Fibroblast of the conjunctiva (primary cell): ENCODE measurements around the gene KIAA0513.

Source experiments
- DNase-seq: peaks from one replicate; pipeline ENCODE4 v3.0.0-alpha.2; 2010; ENCODE audit warnings: low read depth

KIAA0513 gene, protein sequence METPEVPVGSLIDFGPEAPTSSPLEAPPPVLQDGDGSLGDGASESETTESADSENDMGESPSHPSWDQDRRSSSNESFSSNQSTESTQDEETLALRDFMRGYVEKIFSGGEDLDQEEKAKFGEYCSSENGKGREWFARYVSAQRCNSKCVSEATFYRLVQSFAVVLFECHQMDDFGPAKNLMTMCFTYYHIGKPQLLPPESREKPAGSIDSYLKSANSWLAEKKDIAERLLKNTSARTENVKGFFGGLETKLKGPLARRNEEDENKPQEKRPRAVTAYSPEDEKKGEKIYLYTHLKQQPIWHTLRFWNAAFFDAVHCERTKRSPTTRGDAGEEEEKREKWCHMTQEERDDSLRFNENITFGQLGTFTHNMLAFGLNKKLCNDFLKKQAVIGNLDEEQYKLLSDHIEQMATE

DNA sequence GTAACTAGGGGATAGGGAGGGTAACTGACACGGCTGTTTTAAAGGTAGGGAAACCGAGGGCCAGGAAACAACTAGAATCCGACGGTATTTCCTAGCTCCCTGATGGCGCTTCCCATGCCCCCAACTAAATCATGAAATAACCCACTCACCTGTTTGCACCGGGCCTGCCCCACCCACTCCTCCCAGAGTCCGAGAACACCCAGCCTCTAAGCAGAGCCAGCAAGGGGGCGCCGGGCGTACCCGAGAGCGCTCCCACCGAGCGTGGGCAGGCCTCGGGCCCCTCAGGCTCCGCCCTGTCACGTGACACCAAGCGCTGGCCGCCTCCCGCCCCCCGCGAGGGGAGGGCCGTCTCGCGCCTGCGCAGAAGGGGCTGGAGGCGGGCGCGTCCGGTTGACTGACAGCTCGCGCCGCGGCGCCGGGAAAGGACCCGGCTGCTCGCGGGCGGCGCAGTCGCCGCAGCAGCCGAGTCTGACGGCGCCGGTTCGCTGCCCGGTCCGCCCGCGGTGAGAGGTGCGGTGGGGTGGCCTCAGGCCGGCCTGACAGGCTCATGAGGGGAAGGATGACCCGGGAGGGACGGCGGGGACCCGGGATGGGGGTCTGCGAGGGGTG is at the start of gene KIAA0513:
KIAA0513 (plus strand) TSS at position 447 of the 609 bp plus-strand sequence. CDS start 39,277 bp downstream, outside the sequence.
- peak; percentile 88 for DNase-seq

DNA sequence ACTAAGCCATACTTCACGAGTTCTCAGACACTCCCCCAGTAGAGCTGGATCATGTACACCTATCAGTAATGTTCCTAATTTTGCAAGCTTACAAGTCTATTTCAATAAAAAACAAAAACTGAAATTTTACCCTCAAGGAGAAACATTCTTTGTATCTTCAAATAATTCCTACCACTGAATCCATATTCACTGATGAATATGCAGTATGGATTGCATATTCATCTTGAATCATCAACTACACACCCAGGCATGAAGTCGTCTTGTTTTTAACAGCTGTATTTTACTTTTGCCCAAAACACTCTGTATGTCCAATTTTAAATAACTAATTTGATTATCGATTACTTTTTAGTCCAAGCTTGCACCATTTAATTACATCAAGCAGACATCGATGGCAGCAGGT is 48.1 kb upstream of the KIAA0513 start:
- DNase-seq, result no peak

DNA sequence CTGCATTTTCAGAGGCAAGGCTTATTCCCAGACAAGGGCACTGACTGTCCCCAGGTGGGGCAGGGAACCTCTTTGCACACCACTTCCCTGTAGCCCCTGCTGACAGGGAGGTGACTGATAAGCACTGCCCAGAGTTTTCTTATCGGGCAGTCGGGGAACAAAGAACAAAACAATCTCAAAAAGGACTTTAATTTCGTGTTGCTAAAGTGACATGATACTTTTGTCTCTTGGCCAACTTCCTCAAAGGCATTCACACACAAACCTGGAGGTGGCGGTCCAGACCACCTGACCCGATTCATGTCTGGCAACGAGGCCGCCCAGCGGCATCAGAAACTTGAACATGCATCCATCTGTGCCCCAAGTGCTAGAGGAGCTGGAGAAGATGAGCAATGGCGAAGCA is 45.2 kb upstream of the KIAA0513 start:
- no peak for DNase-seq

DNA sequence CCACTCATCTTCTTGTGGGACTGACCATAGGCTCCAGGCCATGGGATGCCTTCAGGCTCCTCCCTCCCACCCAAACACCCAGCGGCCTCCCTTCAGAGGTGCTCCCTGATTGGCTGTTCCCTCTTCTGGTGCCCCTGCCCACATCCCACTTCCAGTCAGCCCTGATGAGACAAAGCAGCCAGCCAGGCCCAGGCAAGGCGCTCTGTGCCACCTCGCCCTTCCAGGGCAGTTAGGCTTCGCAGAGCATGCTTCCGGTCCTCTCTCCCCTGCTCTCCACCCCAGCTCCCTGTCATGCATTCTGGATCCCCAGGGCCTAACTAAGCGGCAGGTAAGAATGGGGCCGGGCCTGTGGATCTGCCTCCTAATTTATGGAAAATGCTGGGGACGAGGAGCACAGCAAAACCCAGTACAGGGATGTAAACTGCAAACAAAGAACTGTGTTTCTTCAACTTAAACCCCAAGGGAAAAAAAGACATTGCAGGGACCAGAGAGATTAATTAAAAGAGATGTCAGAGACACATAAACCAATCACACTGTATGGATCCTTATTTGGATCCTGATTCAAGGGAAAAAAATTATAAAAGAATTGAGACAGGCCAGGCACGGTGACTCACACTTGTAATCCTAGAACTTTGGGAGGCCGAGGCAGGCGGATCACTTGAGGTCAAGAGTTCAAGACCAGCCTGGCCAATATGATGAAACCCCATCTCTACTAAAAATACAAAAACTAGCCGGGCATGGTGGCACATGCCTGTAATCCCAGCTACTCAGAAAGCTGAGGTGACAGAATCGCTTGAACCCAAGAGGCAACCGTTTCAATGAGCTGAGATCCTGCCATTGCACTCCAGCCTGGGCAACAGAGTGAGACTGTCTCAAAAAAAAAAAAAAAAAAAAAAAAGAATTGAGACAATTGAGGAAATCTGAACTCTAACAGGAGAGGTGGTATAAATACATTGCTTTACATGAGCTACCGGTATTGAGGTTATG is 42.2 kb upstream of the KIAA0513 start:
- peak; percentile 73 for DNase-seq

DNA sequence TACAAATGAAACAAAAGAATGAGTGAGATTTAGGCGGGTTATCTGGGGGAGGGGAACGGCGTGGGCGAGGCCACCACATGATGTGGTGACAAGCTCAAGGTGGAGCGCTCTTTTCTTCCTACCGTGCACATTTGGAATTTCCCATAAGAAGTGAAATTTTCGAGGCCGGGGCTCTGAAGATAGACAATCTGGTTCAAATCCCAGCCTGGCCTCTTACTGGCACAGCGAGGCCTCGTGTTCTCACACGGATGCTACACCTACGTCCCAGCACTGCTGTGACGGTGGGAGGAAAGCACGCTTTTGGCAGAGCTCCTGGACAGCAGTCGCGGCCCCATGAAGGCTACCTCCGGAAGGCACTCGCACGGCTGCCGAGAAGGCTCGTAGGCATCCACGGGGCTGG is 41.5 kb upstream of the KIAA0513 start:
- DNase-seq, result no peak

DNA sequence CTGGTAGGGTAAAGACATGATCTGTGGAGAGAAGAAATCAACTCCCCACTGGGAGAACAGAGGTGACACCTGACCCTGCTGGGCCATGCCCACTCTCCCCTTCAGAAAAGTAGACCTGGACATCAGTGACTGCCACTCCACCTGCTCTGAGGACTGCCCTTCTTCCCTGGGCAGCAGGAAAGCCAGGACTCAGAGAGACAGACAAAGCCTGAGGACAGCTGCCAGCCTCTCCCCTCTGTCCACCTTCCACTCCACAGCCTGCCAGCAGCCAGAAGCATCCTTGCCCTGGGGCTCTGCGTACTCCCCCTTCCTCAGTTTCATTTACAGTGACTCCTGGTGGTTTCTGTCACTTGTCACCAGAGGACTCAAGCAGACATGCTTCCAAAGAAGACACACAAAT is 40.7 kb upstream of the KIAA0513 start:
- DNase-seq, result no peak

DNA sequence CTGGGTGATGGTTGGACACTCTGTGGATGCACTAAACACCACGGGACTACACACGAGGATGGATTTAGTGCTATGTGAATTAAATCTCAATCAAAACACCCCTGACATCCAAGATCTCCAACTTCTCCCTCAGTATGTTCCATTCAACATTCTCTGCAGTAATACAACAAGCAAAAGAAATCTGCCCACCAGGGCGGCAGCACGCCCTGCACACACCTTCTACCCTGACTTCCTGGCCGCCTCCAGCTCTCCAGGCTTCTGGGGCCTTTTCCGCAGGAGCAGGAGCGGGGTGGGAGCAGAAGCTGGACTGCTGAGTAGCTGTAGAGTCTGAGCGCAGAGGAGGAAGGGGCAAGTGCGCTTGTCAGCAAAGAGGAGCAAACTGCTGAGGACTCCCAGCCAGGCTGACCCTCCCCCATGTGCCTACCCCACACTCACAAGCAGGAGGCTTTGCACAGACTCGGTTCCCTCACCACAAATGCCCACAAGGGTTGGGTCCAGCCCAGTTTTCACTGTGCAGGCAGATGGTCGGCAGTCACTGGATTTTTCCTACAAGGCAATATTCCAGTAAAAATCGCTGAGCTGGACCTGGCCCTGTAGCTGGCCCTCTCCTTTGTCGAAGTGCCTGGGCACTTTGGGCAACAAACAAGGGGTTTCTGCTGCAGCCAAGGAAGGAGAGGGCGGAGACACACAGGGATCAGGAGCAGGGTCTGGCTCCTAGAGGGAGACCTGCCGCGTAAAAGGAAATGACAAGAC is 39.1 kb upstream of the KIAA0513 start:
- no peak for DNase-seq

DNA sequence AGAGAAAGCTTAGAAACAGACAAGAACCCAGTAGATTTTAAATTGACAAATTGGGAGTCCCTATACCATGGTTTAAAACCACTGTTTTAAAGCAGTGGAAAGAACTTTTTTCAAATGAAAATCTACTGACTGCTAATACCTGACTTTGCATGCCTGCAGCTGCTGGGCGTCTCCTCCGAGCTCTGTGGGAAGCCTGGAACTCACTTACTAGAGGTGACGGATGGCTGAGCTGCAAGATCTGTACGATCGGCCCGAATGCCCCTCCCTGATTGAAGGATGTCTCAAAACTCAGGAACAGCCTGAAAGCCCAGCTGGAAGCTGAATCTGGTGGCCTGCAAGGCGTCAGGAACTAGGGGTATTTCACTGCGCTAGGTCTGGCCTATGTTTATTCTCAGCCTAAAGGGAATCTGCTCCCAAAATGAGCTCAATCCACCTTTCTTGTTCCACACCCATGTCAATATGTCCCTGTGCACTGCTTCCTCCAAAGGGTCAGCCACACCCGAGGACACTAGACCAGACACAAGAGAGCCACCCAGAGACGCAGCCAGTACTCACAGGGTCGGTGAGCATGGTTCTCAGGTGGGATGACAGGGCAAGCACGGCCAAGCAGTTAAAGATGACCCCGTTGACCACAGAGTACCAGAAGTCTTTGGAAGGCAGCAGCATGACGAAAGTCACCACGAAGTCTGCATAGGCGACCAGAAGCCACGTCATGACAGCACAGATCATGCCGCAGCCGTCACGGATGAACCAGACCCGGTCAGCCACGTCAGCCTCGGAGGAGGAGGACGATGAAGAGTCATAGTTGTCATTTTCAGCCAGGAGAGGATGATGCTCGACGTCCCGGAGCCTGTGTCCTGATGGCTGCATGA is 37.6 kb upstream of the KIAA0513 start:
- DNase-seq, result no peak

DNA sequence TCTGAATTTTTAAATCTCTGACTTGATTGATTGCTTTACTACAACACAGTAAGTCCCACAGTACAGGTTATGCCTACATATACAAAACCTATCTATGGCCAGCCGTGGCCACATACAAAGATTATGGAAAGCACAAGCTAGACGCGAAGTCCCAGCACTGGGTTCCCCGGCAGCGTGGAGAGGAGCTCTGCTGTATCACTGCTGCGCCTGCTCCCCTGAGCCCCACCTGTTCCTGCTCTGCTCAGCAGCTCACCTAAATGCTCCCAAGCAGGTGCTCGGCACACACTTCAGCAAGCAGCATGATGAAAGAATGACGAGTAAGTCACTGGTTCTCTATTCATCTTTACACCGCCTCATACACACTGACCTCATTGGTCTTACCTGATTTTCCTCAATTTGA is 36.8 kb upstream of the KIAA0513 start:
- DNase-seq, result no peak

DNA sequence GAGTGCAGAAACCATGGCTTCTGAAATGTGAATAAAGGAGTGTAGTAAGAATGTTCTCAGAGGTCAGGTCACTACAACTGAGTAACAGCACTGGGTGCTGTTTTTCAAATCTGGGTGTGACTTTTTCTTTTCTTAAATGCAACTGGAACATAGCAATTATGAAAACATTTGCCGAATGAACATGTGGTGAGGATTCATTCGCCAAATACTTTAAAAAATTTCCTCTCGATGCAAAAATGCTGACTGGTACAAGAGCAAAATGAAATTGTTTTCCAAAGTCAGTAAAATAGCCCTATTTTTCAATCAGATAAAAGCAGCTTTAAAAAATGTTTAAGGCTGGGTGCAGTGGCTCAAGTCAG is 34.9 kb upstream of the KIAA0513 start:
- no peak for DNase-seq

DNA sequence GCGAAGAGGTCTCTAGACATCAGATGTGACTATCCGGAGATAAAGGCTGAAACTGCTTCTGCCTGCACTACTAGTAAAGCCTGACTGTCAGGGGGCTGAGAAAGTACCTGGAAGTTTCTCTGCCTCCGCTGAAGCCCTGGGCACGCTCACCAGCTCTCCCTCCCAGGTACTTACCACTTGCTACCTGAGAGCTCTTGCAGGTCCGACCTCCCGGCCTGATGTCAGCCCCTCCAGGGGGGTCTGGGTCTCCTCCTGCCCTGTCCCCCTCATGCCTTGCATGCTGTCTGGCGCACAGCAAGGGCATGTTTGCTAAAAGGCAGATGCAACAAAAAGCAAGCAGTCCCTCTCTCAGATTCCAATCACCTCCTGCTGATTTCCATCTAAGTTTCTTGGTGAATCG is 33.7 kb upstream of the KIAA0513 start:
- DNase-seq, result no peak

DNA sequence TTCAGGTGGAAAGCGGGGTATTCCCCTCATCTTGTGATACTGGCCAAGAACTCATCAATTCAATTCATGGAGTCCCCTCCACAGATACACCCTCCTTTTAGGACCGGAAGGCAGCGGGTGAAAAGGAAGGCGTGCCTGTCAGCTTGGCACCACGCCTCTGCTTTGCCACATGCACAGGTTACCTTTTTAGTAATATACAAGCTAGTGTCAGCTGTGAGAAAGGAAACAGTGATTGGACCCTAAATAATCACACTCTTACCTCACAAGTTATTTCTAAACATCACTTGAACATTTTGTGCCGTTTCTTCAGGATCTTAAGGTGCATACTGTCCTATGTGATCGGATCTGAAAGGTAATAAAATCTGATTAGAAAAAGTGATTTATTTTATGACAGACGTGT is 31.9 kb upstream of the KIAA0513 start:
- no peak for DNase-seq

DNA sequence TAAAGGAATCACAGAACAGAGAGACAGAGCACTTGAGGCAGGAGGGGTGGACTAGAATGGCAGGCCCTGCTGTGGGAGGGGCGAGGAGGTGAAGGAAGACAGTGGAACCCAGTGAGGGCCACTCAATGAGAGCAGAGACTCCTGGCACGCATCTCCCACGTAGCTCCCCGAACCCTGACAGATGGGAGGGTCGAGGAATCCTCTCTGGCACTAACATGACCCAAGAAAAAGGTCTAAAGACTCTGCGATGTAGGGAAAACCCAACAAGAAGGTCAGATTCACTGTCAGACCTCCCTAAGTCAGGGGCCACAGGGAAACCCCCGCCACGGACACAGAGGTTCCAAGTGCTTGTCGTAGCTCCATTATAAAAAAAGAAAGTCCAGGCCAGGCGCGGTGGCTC is 31.2 kb upstream of the KIAA0513 start:
- DNase-seq, result no peak

DNA sequence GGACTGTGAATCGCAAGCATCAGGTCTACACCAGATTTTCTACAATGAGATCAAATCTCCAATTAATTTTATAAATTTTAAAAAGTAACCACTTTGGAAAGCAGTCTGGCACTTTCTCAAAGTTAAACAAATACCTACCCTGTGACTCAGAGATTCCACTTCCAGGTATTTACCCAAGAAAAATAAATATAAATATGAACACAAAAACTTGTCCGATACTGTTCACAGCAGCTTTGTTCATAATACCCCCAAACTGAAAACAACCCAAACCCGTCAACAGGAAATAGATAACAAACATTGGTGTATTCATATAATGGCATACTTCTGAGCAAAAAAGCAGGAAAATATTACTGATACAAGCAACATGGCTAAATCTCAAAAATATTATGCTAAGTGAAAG is 28.4 kb upstream of the KIAA0513 start:
- no peak for DNase-seq

DNA sequence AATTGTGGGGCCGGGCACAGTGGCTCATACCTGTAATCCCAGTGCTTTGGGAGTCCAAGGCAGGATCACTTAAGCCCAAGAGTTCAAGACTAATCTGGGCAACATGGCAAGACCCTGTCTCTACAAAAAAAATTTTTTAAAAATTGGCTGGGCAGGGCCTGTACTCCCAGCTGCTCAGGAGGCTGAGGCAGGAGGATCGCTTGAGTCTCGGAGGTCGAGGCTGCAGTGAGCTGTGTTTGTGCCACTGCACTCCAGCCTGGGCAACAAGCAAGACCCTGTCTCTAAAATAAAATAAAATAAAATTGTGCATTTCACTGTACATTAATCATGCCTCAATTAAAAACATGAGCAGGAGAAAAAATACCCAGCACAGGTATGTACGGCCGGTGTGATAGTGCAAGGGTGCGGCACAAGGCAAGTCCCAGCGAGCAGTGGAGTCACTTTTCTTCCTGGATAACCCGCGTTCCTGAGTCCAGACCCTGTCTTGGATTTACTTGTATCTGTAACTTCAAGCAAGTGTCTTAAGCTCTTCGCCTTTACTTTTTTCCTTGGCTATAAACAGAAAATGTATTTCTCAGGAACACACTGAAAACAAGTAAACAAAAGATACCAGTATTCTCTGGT is 27.6 kb upstream of the KIAA0513 start:
- no peak for DNase-seq

DNA sequence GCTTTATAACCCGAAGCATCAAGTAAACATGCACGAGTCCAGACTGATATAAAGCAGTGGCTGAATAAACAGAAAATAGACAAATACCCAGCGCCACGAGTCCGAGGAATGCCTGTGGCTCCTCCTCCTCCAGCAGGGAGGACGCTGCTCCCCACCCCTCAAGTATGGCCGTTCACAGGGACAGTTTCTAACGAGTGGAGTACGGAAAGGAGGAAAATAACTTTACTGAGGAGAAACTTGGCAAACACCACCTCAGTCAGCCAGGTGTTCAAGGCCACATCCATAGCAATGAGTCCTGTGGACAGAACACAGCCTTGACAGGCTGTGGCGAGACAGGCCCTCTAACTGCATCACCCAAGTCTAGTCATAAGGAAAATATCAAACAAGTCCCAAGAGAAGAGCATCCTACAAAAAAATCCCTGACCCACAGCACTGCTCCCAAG is 25.5 kb upstream of the KIAA0513 start:
- DNase-seq, result no peak

DNA sequence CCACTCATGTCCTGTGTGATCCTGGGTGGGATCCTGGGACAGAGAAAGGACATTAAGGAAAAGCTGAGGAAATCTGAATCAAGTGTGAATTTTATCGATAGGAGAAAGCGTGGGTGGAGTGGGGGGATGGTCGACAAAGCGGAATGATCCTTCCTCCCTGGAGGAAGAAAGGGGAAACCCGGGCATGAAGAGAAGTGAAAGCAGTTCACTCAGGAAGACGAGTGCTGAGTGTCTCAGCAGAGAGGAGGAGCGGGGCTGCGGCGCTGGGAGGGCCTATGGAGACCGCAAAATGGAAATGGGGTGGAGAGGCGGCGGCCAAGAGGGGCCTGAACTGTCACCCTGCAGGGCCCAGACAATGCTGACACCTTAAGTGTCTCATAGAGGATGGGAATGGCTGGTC is 25.0 kb upstream of the KIAA0513 start:
- DNase-seq, result no peak

DNA sequence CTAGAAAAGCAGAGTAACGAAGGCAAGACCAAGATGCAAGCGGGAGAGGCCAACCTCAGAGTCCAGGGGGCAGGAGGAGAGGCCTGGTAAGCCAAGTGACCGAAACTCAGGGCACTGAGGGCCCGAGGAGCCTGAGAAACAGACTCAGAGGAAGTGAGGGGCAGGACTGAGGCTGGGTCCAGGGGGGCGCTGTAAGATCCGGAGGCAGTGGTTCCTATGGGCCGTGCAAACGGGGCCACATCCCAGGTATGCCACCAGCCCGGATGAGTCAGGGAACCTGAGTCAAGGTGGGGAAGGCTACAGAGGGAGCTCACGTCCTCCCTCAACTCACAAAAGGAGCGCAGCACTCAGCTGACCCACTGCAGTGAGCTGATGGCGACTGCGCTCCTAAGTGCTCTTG is 24.5 kb upstream of the KIAA0513 start:
- DNase-seq, result no peak

DNA sequence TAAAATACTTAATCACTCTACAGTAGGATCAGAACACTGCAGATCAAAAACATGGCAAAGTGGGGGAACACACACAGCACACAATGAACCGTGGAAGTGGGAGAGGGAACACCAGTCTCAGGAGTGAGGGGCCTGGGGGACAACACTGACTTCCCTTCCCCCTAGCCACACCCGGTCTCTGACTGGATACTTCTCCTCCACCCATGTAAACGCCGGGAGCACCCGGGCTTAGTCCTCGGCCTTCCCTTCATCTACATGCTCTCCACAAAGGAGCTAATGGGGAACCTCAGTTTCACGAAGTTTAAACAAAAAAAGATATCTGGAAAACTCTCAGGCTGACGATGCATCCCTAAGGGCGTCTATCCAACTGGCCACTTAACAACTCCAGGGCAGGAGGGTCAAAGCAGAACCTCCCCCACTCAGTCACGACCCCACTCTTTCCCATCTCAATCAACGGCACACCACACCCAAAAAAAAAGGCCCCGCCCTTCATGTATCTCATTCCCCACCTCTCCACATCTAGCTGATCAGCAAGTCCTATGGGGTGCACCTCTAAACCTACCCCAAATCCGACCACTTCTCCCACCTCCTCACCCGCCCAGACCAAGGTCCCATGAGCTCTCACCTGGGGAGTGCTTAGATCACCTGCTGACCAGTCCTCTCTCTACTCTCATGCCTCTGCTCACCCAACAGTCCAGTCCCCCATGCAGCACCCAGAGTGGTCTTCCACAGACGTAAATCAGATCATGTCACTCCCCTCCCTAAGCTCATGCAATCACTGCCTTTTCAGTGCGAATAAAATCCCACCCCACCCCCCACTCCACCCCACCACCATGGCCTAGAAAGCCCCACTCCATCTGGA is 23.6 kb upstream of the KIAA0513 start:
- no peak for DNase-seq
